Thymus (tissue), 11 donors: ENCODE data around the gene KRTAP9-8. TPM values are rescaled to one million over a fixed set of nuclear protein-coding genes. Genes with fewer than 3 reads are reported as not detected.
"Not testable (repeated sequence)": the region's sequence is repeated elsewhere in the genome, so short reads cannot be mapped to it uniquely, and the experiment has no call there.

Experiments
- DNase-seq, 9 donors: peaks; one replicate each; pipeline ENCODE4 v3.0.0-alpha.2; 2013; ENCODE audit warnings: low spot score in 9 of 9, low read depth in 6 of 9, missing footprints in 1 of 9
- H3K27ac ChIP-seq, 2 donors: one replicate each; pipeline ENCODE4 v1.5.1; 2013; ENCODE audit warnings: control low read depth in 1 of 2, low read depth in 1 of 2, low read length in 1 of 2, mild to moderate bottlenecking in 1 of 2, moderate library complexity in 1 of 2
- H3K27me3 ChIP-seq, 2 donors: one replicate each; pipeline ENCODE4 v1.5.1; 2013; ENCODE audit warnings: low read length in 1 of 2; ENCODE audit not compliant: control insufficient read depth in 2 of 2, insufficient read depth in 1 of 2
- H3K36me3 ChIP-seq, 2 donors: one replicate each; pipeline ENCODE4 v1.5.1; 2013; ENCODE audit warnings: low read length in 1 of 2, mild to moderate bottlenecking in 1 of 2, moderate library complexity in 1 of 2; ENCODE audit not compliant: control insufficient read depth in 2 of 2, insufficient read depth in 2 of 2
- H3K4me1 ChIP-seq, 2 donors: one replicate each; pipeline ENCODE4 v1.5.1; 2013; ENCODE audit warnings: low read length in 2 of 2; ENCODE audit not compliant: control insufficient read depth in 2 of 2, insufficient read depth in 2 of 2
- H3K4me3 ChIP-seq, 2 donors: one replicate each; pipeline ENCODE4 v1.5.1; 2013; ENCODE audit warnings: low read length in 2 of 2, control low read depth in 1 of 2, mild to moderate bottlenecking in 1 of 2
- H3K9me3 ChIP-seq, 2 donors: one replicate each; pipeline ENCODE4 v1.5.1; 2013; ENCODE audit warnings: low read length in 1 of 2, mild to moderate bottlenecking in 1 of 2; ENCODE audit not compliant: control insufficient read depth in 2 of 2, insufficient read depth in 1 of 2
- WGBS: extraction: QIAGEN DNeasy Blood & Tissue Kit; methylation state at CpG from one replicate; pipeline ENCODE4 v1.1.7; 2013; 5-methylcytosine and 5-hydroxymethylcytosine counted together
- polyA plus RNA-seq: library from polyadenylated mRNA; stranded (reverse); fragments of 200-250 nt; gene quantifications from one replicate; pipeline ENCODE4 v1.2.3, GENCODE V29; 2013
- total RNA-seq: library from RNA; stranded (reverse); fragments of 120-200 nt; gene quantifications from one replicate; pipeline ENCODE4 v1.2.4, GENCODE V29; 2013
- donor health status: healthy.

Gene KRTAP9-8
- total and polyA plus RNA-seq, 2 donors, result 0.09 TPM; not detected in 1

DNA sequence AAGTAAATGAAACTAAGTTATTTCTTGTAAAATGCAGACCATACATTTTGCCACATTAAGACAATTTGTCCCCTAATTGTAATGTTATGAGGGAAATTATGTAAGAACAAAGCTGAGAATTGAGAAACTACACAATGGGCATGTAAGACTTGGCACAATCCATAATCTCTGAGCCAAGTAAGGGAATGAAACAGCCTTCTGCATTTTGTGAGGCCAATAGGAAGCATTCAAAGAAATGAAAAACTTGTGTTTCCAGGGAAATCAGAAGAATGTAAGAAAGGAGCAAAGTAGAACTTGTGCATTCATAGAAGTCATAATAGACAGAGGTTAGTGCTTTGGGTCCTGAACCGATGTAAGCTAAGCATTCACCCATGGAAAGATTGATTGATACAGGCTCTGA lies 13.5 kb downstream of the KRTAP9-8 start:
- no peaks in the 10 kb centered on the region for H3K36me3 ChIP-seq
- no peak overlapping the region for H3K4me3 ChIP-seq
- 96% methylated on average over 1 of the region's 1 CpG for WGBS
- H3K4me1 ChIP-seq, result no peaks in the 10 kb centered on the region
- no peak overlapping the region for H3K27ac ChIP-seq
- no peak for DNase-seq
- no peaks in the 10 kb centered on the region for H3K9me3 ChIP-seq
- H3K27me3 ChIP-seq, result no peaks in the 10 kb centered on the region

DNA sequence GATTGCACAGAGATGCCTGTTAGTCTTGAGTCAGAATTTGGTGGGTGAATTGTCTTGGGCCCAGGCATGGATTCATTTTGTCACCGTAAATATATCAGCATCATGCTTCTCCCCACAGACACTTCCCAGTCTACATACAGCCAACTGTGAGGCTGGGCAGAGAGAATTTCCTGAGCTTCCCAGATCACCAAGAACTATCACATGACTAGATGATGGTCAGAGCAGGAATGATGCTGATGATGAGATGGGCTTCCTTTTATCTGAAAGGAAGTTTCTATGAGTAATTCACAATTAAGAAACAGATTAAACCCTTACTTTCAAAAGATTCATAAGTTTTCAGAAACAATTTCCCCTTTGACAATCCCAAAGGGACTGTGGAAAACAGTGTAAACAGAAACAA lies 17.1 kb downstream of the KRTAP9-8 start:
- Histone ChIP-seq H3K4me3 (no peak overlapping the region), H3K9me3 (no peaks in the 10 kb centered on the region), H3K4me1 (no peaks in the 10 kb centered on the region), H3K27ac (no peak overlapping the region), H3K36me3 (no peaks in the 10 kb centered on the region), H3K27me3 (no peaks in the 10 kb centered on the region)
- 55% methylated on average over 1 of the region's 1 CpG for WGBS
- DNase-seq, result no peak

DNA sequence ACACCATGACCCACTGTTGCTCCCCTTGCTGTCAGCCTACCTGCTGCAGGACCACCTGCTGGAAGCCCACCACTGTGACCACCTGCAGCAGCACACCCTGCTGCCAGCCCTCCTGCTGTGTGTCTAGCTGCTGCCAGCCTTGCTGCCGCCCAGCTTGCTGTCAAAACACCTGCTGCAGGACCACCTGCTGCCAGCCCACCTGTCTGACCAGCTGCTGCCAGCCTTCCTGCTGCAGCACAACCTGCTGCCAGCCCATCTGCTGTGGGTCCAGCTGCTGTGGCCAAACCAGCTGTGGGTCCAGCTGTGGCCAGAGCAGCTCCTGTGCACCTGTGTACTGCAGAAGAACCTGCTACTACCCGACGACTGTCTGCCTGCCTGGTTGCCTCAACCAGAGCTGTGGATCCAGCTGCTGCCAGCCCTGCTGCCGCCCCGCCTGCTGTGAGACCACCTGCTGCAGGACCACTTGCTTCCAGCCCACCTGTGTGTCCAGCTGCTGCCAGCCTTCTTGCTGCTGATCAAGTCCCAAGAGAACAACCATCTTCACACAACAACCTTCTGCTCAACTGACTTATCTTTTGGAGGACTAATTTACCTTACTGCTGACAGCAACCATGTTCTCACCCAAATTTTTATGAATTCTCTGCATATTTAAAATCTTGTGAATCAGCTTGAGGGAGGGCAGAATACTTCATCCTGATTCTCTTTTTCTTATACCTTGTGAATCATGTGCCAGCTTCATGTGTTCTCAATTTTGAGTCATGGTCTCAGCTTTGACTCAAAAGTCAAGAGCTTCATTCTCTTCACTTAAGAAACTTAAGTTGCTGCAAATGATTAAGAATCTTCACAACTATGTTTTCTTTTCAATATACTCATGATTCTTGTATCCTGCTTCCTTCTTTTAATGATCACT lies 17.8 kb downstream of the KRTAP9-8 start, which contains the start of gene KRTAP9-9:
Gene KRTAP9-9 (plus strand): TSS at position 4 of the 910 bp plus-strand sequence.
- not testable (repeated sequence) for H3K4me3 ChIP-seq, H3K27ac ChIP-seq, H3K4me1 ChIP-seq, H3K36me3 ChIP-seq, H3K9me3 ChIP-seq, H3K27me3 ChIP-seq, DNase-seq
- 92% methylated on average over 5 of the region's 5 CpGs for WGBS

DNA sequence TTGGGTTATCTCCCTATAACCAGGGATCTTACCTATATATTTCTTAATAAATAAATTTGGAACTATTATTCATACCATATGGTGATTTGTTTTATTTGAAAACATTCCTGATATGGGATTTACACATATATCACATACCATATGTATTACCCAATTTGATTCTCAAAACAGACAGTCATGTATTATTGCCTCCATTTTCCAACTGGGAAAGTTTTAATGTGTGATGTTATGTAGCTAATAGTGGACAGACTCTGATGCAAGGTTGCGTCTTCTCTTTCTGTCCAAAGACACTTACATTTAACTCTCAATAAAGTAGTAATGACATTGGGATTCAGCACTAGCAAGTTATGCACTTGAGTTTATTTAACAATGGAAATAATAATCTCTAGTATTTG lies 18.5 kb downstream of the KRTAP9-8 start:
- H3K4me3 ChIP-seq, result no peak overlapping the region
- WGBS, result 98% methylated on average over 1 of the region's 1 CpG
- no peak for DNase-seq
- H3K9me3 ChIP-seq, result no peaks in the 10 kb centered on the region
- no peaks in the 10 kb centered on the region for H3K36me3 ChIP-seq
- no peaks in the 10 kb centered on the region for H3K27me3 ChIP-seq
- H3K4me1 ChIP-seq, result no peaks in the 10 kb centered on the region
- H3K27ac ChIP-seq, result no peak overlapping the region

DNA sequence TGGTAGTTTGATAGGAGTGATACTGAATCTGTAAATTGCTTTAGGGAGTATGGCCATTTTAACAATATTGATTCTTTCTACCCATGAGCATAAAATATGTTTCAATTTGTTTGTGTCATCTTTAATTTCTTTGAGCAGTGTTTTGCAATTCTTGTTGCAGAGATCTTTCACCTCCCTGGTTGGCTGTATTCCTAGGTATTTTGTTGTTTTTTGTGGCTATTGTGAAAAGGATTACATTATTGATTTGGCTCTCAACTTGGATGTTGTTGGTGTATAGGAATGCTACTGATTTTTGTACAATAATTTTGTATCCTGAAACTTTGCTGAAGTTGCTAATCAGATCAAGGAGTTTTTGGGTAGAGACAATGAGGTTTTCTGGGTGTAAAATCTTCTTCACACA lies 20.6 kb downstream of the KRTAP9-8 start:
- no peaks in the 10 kb centered on the region for H3K4me1 ChIP-seq

DNA sequence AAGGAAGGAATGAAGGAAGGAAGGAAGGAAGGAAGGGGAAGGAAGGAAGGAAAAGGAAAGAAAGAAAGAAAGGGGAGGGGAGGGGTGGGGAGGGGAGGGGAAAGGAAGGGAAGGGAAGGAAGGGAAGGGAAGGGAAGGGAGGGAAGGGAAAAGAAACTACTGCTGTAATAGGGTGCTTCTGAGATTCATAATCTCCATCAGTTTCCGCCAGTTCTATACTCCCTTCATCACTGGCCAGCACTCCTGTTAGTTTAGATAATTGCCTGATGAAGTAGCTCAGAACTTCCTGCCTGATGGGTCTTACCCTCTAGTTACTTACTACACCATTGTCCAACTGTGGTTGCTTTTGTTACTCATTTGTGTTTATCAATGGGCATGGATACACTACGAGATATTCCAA lies 25.4 kb downstream of the KRTAP9-8 start:
- Histone ChIP-seq H3K27ac (no peak overlapping the region), H3K36me3 (no peaks in the 10 kb centered on the region), H3K9me3 (no peaks in the 10 kb centered on the region), H3K27me3 (no peaks in the 10 kb centered on the region), H3K4me1 (no peaks in the 10 kb centered on the region), H3K4me3 (no peak overlapping the region)
- 95% methylated on average over 2 of the region's 2 CpGs for WGBS
- DNase-seq, result no peak

More for the DNA sequence above, 20.6 kb downstream of the KRTAP9-8 start:
- DNase-seq, result no peak
- Histone ChIP-seq H3K36me3 (no peaks in the 10 kb centered on the region), H3K4me3 (no peak overlapping the region), H3K27ac (no peak overlapping the region), H3K9me3 (no peaks in the 10 kb centered on the region), H3K27me3 (no peaks in the 10 kb centered on the region)

DNA sequence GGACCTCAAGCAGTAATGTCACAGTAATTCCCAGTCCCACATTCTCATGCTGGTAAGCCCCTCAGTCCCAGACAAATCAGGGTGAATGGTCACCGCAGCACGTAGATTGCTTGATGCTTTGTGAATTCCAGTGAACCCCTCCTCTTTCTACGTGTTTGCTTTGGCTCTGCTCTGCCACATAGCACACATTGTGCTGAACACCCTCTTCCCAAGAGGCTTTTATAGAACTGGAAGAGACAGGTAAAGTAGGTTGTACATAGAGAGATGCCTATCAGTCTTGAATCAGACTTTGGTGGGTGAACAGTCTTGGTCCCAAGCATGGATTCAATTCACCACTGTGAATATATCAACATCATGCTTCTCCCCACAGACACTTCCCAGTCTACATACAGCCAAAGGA lies 26.8 kb downstream of the KRTAP9-8 start:
- 94% methylated on average over 3 of the region's 3 CpGs for WGBS
- no peak for DNase-seq

DNA sequence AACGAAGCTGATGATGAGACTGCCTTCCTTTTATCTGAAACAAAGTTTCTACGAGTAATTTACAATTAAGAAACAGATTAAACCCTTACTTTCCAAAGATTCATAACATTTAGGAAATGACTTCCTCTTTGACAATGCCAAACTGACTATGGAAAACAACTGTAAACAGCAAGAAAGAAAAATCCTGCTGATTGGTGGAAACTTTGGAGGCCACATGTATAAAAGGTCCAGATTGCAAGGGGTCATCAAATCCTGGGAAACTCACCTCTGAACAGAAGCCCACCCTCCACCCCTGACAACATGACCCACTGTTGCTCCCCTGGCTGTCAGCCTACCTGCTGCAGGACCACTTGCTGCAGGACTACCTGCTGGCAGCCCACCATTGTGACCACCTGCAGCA lies 27.3 kb downstream of the KRTAP9-8 start, which contains the start of gene KRTAP9-6:
Gene KRTAP9-6 (plus strand): TSS at position 301 of the 400 bp plus-strand sequence. CDS start 0 bp downstream, at position 301.
- Histone ChIP-seq H3K9me3 (no peaks in the 10 kb centered on the region), H3K27ac (no peak within 1 kb of the TSS), H3K4me1 (no peaks in the 10 kb centered on the region), H3K4me3 (no peak within 1 kb of the TSS), H3K27me3 (no peaks in the 10 kb centered on the region), H3K36me3 (no peaks in the 10 kb centered on the region)
- 71% methylated on average over 2 of the region's 2 CpGs for WGBS
- no peak for DNase-seq

More for the DNA sequence above, 26.8 kb downstream of the KRTAP9-8 start:
- H3K9me3 ChIP-seq, result no peaks in the 10 kb centered on the region
- no peak overlapping the region for H3K27ac ChIP-seq
- no peaks in the 10 kb centered on the region for H3K4me1 ChIP-seq
- H3K4me3 ChIP-seq, result no peak overlapping the region
- H3K27me3 ChIP-seq, result no peaks in the 10 kb centered on the region
- no peaks in the 10 kb centered on the region for H3K36me3 ChIP-seq

DNA sequence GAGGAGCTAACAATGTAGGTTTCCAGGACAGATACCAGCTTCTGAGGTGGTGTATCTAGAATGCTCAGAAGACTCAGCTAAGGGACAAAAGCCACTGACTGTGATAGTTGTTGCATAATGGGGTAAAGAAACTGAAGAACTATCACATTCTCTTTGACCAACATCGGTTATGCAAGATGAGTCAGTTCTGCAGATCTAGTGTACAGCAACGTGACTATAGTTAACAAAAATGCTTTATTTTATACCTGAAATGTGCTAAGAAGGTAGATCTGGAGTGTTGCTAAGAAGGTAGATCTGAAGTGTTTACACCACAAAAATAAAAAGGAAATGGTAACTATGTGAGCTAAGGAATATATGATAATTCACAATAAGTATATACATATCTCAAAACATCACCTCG lies 29.9 kb downstream of the KRTAP9-8 start:
- H3K27me3 ChIP-seq, result no peaks in the 10 kb centered on the region
- H3K27ac ChIP-seq, result no peak overlapping the region
- H3K9me3 ChIP-seq, result no peaks in the 10 kb centered on the region
- no peaks in the 10 kb centered on the region for H3K4me1 ChIP-seq
- whole genome bisulfite sequencing, result 93% methylated on average over 3 of the region's 3 CpGs
- no peaks in the 10 kb centered on the region for H3K36me3 ChIP-seq
- H3K4me3 ChIP-seq, result no peak overlapping the region
- no peak for DNase-seq
